Ammon's horn (tissue), 1 donor: ENCODE measurements around the gene LRWD1.

ENCODE experiments used
- DNase-seq: peaks from one replicate; pipeline ENCODE4 v3.0.0-alpha.2; 2016; ENCODE audit warnings: low spot score

LRWD1 gene

DNA sequence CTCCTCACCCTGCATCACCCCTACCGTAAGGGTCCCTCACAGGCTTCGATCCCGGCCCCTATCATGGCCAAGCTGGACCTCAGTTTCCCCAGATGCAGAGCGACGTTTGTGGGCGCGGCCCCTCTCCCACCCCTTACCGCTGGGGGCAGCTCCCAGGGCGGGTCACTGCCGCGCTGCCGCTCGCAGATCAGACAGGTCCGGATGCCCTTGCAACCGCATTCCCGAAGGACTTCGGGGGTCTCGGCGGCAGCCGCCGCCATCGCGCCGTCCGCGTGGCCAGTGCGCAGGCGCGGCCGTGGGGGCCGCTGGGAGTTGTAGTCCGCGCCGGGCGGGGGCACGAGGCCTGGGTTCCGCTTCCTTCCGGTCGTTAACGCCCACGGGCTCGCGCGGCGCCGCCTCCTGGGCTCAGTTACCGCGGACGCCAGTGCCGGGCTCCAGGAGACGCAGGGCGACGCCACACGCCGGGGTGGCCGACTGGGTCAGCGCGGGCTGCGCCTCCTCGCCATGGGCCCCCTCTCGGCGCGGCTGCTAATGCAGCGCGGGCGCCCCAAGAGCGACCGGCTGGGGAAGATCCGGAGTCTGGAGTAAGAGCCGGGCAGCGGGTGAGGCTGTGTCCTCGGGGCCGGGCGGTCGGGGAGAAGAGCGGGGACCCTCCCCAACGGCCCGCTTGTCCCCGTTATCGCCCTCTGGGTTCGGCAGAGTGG, at the start of gene LRWD1, which contains the start of gene ALKBH4:
TSS of gene LRWD1 (plus strand) at position 408 of the 704 bp plus-strand sequence. CDS start at position 505, 97 bp downstream.
TSS of gene ALKBH4 (minus strand) at position 287 of the 704 bp plus-strand sequence. CDS start at position 260, 27 bp downstream.
- peak; percentile 92 for DNase-seq

DNA sequence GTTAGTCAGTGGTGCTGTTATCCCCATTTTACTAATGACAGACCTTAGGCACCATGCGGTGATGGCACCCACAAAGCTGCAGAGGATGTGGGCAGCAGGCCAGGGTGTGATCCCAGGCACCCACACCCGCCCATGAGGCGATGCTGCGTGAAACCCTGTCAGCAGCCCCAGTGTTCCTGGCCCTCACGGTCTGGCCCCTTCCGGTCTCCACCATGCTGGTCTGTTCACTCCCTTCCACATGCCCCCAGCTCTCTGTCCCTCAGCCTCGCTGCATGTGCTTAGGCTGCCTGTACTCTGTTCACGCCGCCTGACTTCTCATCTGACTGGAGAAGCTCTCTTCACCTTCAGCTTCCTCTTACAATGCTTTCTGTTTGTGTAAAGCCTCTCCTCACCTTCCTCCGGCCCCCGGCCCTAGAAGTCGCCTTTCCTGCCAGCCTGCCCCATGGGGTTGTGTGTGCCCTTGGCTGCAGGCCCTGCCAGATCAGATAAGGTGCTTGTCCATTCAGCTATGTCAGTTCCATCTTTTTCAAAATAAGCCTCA, 49.0 kb upstream of the LRWD1 start:
- DNase-seq = no peak

DNA sequence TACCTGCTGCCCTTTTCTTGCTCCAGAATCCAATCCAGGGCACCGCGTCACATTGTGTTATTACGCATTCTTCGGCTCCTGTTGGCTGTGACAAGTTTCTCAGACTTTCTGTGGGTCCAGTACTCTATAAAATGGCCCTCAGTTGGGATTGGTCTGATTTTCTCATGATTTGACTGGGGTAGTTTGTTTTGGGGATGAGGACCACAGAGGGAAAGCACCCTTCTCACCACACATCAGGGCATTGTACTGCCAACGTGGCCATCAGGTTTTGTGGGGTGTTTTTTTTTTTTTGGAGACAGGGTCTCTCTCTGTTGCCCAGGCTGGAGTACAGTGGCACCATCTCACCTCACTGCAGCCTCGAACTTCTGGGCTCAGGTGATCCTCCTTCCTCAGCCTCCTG, 48.4 kb upstream of the LRWD1 start:
- no peak for DNase-seq

GRCh38 chr7:102417105-102417504, 47.7 kb upstream of the LRWD1 start:
- no peak for DNase-seq

- DNase-seq = no peak
Measured at GRCh38 chr7:102418592-102418991, 46.2 kb upstream of the LRWD1 start.

DNA sequence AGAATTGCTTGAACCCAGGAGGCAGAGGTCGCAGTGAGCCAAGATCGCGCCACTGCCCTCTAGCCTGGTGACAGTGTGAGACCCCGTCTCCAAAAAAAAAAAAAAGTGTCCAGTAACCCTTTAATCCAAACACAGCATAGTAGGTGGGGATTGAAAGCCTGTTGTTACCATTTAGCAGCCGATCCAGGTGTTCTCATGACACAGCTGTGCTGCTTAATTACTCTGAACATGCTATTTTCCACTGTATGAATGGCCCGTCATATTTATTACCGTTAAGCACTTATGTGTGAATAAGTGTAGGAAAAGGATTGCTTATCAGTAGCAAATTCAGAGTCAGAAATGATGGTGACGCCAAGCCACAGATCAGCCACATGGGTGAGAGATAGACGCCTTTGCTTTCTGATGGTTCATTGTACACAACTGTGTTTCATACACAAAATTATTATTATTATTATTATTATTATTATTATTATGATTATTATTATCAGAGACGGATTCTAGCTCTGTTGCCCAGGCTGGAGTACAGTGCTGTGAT, 43.0 kb upstream of the LRWD1 start:
- no peak for DNase-seq

DNA sequence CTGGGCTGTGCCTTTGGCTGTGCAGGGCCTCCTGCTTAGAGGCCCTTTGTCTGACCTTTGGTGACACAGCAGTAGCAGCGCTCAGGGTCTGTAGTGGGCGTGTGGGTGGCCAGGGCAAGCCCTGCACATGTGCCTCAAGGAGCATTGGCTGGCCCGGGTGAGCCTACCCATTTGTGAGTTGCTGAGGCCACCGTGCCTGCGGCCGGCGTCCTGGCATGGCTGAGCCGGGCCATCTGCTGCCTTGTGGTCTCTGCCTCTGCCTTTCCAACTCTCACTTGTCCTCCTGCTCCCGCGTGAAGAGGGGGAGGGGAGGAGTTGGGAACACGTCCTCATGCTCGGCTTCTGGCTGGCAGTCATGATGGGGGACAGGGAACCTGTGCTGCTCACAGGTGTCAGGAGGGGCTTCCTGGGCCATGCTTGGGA, 40.6 kb upstream of the LRWD1 start:
- DNase-seq = no peak

- no peak for DNase-seq
Measured at GRCh38 chr7:102424787-102425218, 40.0 kb upstream of the LRWD1 start.

DNA sequence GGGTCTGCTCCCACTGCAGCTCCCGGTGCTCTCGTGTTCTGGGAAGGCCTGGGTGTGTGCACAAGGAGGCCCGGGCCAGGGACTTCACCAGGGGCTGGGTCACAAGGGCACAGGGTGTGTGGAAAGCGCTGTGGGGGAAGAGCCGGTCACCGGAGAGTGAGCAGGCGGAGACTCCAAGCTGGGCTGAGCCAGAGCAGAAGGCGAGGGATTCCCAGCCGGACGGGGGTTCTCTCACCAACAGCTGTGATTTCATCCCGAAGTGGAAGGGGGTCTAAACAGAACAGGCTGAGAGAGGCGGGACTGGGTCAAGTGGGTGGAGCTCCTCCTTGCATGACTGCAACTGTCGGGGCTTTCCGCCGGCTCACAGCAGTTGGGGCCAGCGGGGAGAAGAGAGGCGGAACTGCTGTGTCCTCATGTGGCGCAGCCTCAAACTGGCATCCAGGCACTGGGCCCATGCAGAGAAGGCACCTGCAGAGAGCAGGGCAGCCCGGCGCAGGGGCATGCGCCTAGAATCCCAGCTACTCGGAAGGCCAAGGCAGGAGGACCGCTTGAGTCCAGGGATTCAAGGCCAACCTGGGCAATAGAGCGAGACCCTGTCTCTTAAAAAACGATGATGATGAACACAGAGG, 39.0 kb upstream of the LRWD1 start:
- peak; percentile 67 for DNase-seq

- DNase-seq = peak; percentile 48
Measured at GRCh38 chr7:102426268-102427018, 38.3 kb upstream of the LRWD1 start.

GRCh38 chr7:102427019-102427405, 37.8 kb upstream of the LRWD1 start:
- DNase-seq = no peak

GRCh38 chr7:102429141-102429899, 35.5 kb upstream of the LRWD1 start:
- DNase-seq = no peak

DNA sequence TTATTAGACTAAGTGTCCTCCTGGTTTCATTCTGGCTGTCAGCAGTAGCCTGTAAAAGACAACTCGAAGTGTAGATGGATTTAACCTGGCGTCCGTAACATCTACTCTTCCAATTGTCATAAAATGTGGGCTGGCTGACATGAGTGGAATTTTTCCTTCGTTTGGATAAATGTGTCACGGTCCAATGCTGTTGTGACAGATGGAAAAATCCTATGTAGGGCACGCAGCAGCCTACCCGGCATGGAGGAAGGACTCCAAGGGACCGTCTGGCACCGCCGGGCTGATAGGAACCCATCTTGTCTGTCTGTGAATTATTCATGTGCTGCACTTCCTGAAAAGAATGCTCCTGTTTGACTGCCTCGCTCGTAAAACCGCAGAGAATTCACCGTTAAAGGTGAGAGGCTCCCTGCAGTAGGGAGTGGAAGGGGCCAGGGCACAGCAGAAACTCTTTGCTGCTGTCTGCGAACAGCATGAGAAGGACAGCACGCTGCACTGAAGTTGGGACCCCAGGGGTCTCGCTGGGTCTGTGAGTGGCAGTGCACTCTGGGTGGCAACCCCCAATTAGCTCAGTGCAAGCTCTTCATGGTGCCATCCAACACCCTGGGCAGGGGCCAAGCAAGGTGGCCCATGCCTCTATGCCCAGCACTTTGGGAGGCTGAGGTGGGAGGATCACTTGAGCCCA, 33.0 kb upstream of the LRWD1 start:
- DNase-seq = peak; percentile 66

GRCh38 chr7:102432442-102433218, 32.2 kb upstream of the LRWD1 start:
- DNase-seq = no peak

DNA sequence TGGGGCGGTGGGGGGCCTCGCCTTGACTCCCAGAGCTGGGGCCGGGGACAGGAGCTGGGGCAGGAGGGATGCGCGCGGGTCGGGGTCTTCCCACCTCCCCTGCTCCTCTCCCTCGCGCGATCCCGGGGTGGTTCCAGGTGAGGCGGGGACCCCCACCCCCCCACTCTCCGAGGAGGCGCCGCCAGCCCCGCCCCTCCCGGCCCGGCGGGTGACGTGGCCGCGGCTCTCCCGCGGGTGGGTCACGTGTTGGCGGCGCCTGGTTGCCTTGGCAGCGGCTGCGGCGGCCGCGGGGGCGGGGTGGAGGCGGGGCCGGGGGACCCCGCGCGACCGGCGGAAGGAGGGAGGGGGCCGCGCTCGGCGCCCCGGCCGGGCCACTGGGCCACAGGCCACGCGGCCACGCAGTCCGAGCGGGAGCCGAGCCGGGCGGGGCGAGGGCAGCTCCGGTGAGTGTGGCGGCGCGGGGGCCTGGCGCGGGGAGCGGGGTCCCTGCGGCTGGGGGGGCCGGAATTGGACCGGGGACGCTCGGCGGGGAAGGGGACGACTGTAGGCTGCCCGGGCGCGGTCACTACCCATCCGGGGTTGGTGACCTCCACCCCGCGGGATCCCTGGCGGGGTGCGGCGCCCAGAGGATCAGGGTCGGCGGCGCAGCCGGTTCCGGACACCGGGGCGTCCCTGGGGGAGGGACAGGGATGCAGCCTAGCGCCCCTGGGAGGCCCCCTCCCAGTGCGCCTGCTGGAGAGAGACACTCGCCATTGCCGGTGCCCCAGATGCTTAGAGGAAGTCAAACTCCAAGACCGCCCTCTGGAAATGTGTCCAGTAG, 31.4 kb upstream of the LRWD1 start, which contains the start of gene ORAI2:
TSS of gene ORAI2 (plus strand) at position 357 of the 820 bp plus-strand sequence. CDS start 5,382 bp downstream, outside the sequence.
- DNase-seq = peak; percentile 82

DNA sequence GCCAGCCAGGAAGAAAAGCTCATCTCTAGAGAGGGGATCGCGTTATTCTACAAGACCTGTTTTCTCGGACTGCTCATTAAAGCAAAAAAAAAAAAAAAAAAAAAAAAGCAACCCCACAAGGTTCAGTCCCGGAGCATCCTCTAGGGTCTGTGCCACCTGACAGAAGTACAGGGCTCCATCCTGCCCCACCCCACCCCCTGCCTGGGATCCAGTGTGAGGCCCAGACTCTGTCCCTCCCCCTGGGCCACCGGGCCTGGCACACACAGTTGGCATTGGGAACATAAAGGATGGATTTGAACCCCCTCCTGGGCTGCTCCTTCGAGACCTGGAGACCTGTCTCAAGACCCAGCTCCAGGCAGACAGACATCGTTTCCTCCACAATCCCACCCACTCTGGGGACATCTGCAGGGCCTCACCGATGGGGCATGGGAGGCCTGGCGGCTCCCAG, 30.7 kb upstream of the LRWD1 start:
- DNase-seq = no peak

DNA sequence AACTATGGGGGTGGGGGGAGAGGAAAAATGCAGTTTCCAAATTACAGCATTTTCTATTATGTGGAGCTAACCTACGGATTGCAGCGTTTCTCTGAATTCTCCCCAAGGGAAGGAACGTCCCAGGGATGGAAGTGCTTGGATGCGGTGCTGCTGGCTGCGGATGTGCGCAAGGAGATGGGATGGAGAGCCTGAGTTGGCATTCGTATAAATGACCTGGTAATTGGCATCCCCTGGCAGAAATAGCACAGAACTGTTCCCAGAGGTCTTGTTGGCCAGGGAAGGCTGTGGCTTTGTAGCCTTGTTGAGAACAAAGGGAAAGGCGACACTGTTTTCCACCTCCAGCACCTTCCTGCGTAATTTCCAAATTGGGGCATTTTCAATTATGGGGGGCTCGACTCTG, 28.7 kb upstream of the LRWD1 start:
- no peak for DNase-seq

DNA sequence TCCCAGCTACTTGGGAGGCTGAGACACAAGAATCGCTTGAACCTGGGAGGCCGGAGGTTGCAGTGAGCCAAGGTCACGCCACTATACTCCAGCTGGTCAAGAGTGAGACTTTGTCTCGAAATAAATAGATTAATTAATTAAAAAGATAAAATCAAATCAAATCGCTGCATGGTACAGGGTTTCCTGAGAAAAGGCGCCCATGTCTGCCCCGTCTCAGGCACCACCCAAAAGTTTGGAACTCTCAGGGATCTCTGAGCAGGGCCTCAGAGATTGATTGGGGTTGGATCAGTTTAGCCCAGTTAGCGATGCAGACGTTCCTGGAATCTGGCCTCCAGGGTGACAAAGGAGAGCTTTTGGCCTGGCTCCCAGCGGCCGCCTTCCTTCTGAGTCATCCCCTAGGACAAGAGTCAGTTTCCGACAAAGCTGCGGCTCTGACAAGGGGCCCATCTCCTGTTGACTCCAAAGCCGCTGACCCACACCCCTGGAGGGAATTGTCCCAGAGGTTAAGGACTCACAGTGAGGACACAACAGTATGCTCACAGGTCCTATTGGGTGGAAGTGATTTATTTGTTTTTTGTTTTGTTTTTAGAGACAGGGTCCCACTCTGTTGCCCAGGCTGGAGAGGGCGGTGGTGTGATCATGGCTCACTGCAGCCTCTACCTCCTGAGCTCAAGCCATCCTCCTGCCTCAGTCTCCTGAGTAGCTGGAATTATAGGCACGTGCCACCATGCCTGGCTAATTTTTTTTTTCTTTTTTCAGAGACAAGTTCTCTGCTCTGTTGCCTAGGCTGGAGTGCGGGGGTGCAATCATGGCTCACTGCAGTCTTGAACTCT, 24.6 kb upstream of the LRWD1 start:
- no peak for DNase-seq
